ENCODE results near the gene MCCC2. TPM values are rescaled to one million over a fixed set of nuclear protein-coding genes. Genes with fewer than 3 reads are reported as not detected.

MCCC2 gene
- total and polyA plus RNA-seq, 2 of the 4 experiments (the other 2 are of a cell fraction), result 18.0 to 22.0 TPM

GRCh38 chr5:71695595-71695994, 108.5 kb downstream of the MCCC2 start:
- Histone ChIP-seq H3K4me1 (ENCODE audit: control insufficient read depth, insufficient read depth, low read length) (0 out of 2 replicates have a peak, but pooled peaks cover 1% of the 10 kb centered on the region), H2AFZ (replicated peaks; ENCODE audit: low read length, poor library complexity) (no peak overlapping the region), H3K36me3 (ENCODE audit: control insufficient read depth, insufficient read depth, low read length) (no peaks in the 10 kb centered on the region), H3K4me3 (ENCODE audit: insufficient read depth, low read depth, low read length) (no peak overlapping the region), H3K79me1 (ENCODE audit: low read depth in 1 of 2, low read length in 2 of 2) (no peaks in the 10 kb centered on the region), H3K56ac (ENCODE audit: extremely low read depth, insufficient read depth, low read length) (no peak overlapping the region), H3K18ac (ENCODE audit: low read depth, low read length) (no peak overlapping the region), H2AK9ac (replicated peaks; ENCODE audit: low read depth, low read length, poor library complexity) (no peak overlapping the region), H4K8ac (ENCODE audit: low read depth in 2 of 2, low read length in 2 of 2) (no peak overlapping the region), H3K23ac (ENCODE audit: low read depth, low read length) (no peak overlapping the region), H3K4me2 (ENCODE audit: low read depth, low read length) (no peak overlapping the region), H4K5ac (ENCODE audit: low read depth, low read length) (no peak overlapping the region), H2BK15ac (ENCODE audit: low read depth, low read length) (no peak overlapping the region), H3K4ac (ENCODE audit: low read depth, low read length) (no peak overlapping the region), H3K9ac (ENCODE audit: low read depth, low read length) (no peak overlapping the region), H3K27me3 (ENCODE audit: control insufficient read depth, insufficient read depth, low read length) (peaks cover 4% of the 10 kb centered on the region; the same call in 1 of the 2 replicates), H3K9me1 (ENCODE audit: insufficient read depth, low read length) (no peaks in the 10 kb centered on the region; the same call in 1 of the 2 replicates), H3K14ac (replicated peaks; ENCODE audit: low read depth, low read length) (no peak overlapping the region), H2BK5ac (ENCODE audit: low read depth, low read length, poor library complexity, severe bottlenecking) (no peak overlapping the region), H4K20me1 (ENCODE audit: insufficient read depth, low read length) (no peaks in the 10 kb centered on the region), H4K91ac (ENCODE audit: insufficient read depth, low read depth, low read length) (no peak overlapping the region), H3K9me3 (ENCODE audit: control insufficient read depth, insufficient read depth, low read length) (no peaks in the 10 kb centered on the region), H2BK120ac (ENCODE audit: low read depth, low read length) (no peak overlapping the region), H2BK20ac (ENCODE audit: low read depth, low read length) (no peak overlapping the region), H3K27ac (ENCODE audit: insufficient read depth, low read length) (no peak overlapping the region), H2AK5ac (ENCODE audit: low read depth, low read length) (no peak overlapping the region)
- POLR2A ChIA-PET (ENCODE audit: unreplicated experiment), result no interaction called here
- no peak for DNase-seq
- no peak for TF ChIP-seq ELK1 (IDR thresholded peaks at IDR 0.05; ENCODE audit: borderline replicate concordance, low read depth, low read length)
- no peak for TF ChIP-seq MXI1 (IDR thresholded peaks at IDR 0.05; ENCODE audit: borderline replicate concordance, low read depth, low read length)
- no peak for TF ChIP-seq NFE2L2 (IDR thresholded peaks at IDR 0.05; ENCODE audit: low read depth, low read length)
- TF ChIP-seq MAZ (IDR thresholded peaks at IDR 0.05; ENCODE audit: borderline replicate concordance, low read depth, low read length), result no peak
- TF ChIP-seq MAFK (IDR thresholded peaks at IDR 0.05; ENCODE audit: low read depth, low read length), result no peak
- TF ChIP-seq POLR2A (IDR thresholded peaks at IDR 0.05; ENCODE audit: low read depth, low read length), result no peak
- no peak for TF ChIP-seq CEBPB (IDR thresholded peaks at IDR 0.05; ENCODE audit: low read depth, low read length)
- no peak for TF ChIP-seq BHLHE40 (IDR thresholded peaks at IDR 0.05; ENCODE audit: low read depth, low read length)
- TF ChIP-seq USF2 (IDR thresholded peaks at IDR 0.05; ENCODE audit: low read depth, low read length), result no peak
- no peak for TF ChIP-seq CTCF (conservative IDR thresholded peaks at IDR 0.05; ENCODE audit: low read depth, low read length)
- no peak for TF ChIP-seq CHD1 (IDR thresholded peaks at IDR 0.05; ENCODE audit: low read depth, low read length)
- TF ChIP-seq SMC3 (IDR thresholded peaks at IDR 0.05; ENCODE audit: low read depth, low read length), result no peak
- no peak for TF ChIP-seq FOS (IDR thresholded peaks at IDR 0.05; ENCODE audit: low read depth, low read length)
- no peak for TF ChIP-seq RFX5 (IDR thresholded peaks at IDR 0.05; ENCODE audit: low read depth, low read length)
- no peak for TF ChIP-seq RAD21 (IDR thresholded peaks at IDR 0.05; ENCODE audit: low read length)
- TF ChIP-seq RCOR1 (IDR thresholded peaks at IDR 0.05; ENCODE audit: insufficient replicate concordance, low read length), result no peak
- in situ Hi-C loops (cut with MboI; ENCODE audit: low sequenced_read_pairs) (no loop called here), dilution Hi-C loops (cut with HindIII; ENCODE audit: low sequenced_read_pairs, unreplicated experiment) (no loop called here), intact Hi-C loops (cut with micrococcal nuclease) (no loop called here)
- CTCF ChIA-PET, result no interaction called here
- no peak for ATAC-seq (ENCODE audit: low read depth)
- BruUV-seq (replicated peaks), result no TSS peak

All from IMR-90 (cell line).